Measurements from ENCODE around the gene ARHGAP40. TPM values are rescaled to one million over a fixed set of nuclear protein-coding genes. Genes with fewer than 3 reads are reported as not detected.

ARHGAP40 gene
- total and polyA plus RNA-seq, 2 of the 13 experiments (the other 11 are each of a cell fraction or from before 2014, with no cell fraction given), result 0.75 to 2.1 TPM

- CTCF ChIA-PET (ENCODE audit: low intra/inter-chr PET ratio, low total read pairs), result no interaction called here
- FAIRE-seq, result no peak
Measured at GRCh38 chr20:38620441-38620840, 18.8 kb downstream of the ARHGAP40 start.

GRCh38 chr20:38623061-38623460, 21.5 kb downstream of the ARHGAP40 start:
- no peak for FAIRE-seq

More at GRCh38 chr20:38620441-38620840, 18.8 kb downstream of the ARHGAP40 start:
- Histone ChIP-seq H3K36me3 (replicated peaks in 1 of 2; ENCODE audit: control insufficient read depth in 1 of 2, insufficient read depth in 2 of 2, low read length in 2 of 2) (no peaks in the 10 kb centered on the region), H3K9me3 (ENCODE audit: low read length) (peaks cover 3% of the 10 kb centered on the region; the same call in 1 of the 2 replicates), H4K20me1 (ENCODE audit: insufficient read depth, low read length) (no peaks in the 10 kb centered on the region), H3K9ac (ENCODE audit: insufficient read depth, low read depth, low read length) (no peak overlapping the region), H3K4me3 (replicated peaks in 1 of 3; ENCODE audit: insufficient read depth in 1 of 3, low read depth in 2 of 3, low read length in 3 of 3) (no peak overlapping the region), H3K27me3 (ENCODE audit: control insufficient read depth in 1 of 2, insufficient read depth in 2 of 2, low read length in 2 of 2) (peaks cover 2 to 38% of the 10 kb centered on the region in 2 experiments; a peak in 4 of 5 replicates), H3K79me2 (ENCODE audit: insufficient read depth, low read length) (no peaks in the 10 kb centered on the region), H3K27ac (ENCODE audit: extremely low read length, insufficient read depth, low read length) (no peak overlapping the region), H3K4me1 (ENCODE audit: insufficient read depth, low read length) (peaks cover 10% of the 10 kb centered on the region), H3K4me2 (ENCODE audit: low read depth, low read length) (no peak overlapping the region), H2AFZ (ENCODE audit: low read length) (no peak overlapping the region)
- no TSS peak for BruUV-seq (replicated peaks)
- DNase-seq (ENCODE audit: low spot score), result no peak
- no peak for ATAC-seq
- 61% methylated on average over 9 of the region's 9 CpGs for WGBS (ENCODE audit: low lambda C conversion rate)
- intact Hi-C loops (cut with micrococcal nuclease; ENCODE audit: unreplicated experiment), result no loop called here
- TF ChIP-seq ZEB1 (IDR thresholded peaks at IDR 0.05; ENCODE audit: insufficient replicate concordance, low read depth) (no peak), NR2F1 (CRISPR knock-in tag; IDR thresholded peaks at IDR 0.05) (no peak), ZNF180 (CRISPR knock-in tag; IDR thresholded peaks at IDR 0.05; ENCODE audit: borderline replicate concordance, low read depth) (no peak)
- in situ Hi-C loops (cut with HindIII; ENCODE audit: extremely low pct_ligation_motif_present, low pct_unique_long_range_greater_than_20kb), result no loop called here
- POLR2A ChIA-PET, result no interaction called here

More at GRCh38 chr20:38623061-38623460, 21.5 kb downstream of the ARHGAP40 start:
- no TSS peak for BruUV-seq (replicated peaks)
- Histone ChIP-seq H3K9me3 (ENCODE audit: low read length) (peaks cover 3% of the 10 kb centered on the region; the same call in 1 of the 2 replicates), H3K27ac (ENCODE audit: extremely low read length, insufficient read depth, low read length) (no peak overlapping the region), H3K36me3 (replicated peaks in 1 of 2; ENCODE audit: control insufficient read depth in 1 of 2, insufficient read depth in 2 of 2, low read length in 2 of 2) (no peaks in the 10 kb centered on the region), H3K4me3 (replicated peaks in 1 of 3; ENCODE audit: insufficient read depth in 1 of 3, low read depth in 2 of 3, low read length in 3 of 3) (no peak overlapping the region), H2AFZ (ENCODE audit: low read length) (no peak overlapping the region), H3K79me2 (ENCODE audit: insufficient read depth, low read length) (no peaks in the 10 kb centered on the region), H4K20me1 (ENCODE audit: insufficient read depth, low read length) (no peaks in the 10 kb centered on the region), H3K4me1 (ENCODE audit: insufficient read depth, low read length) (no peaks in the 10 kb centered on the region), H3K4me2 (ENCODE audit: low read depth, low read length) (no peak overlapping the region), H3K27me3 (ENCODE audit: control insufficient read depth in 1 of 2, insufficient read depth in 2 of 2, low read length in 2 of 2) (peaks cover 2 to 30% of the 10 kb centered on the region in 2 experiments; a peak in 4 of 5 replicates), H3K9ac (ENCODE audit: insufficient read depth, low read depth, low read length) (no peak overlapping the region)
- no peak for ATAC-seq
- WGBS (ENCODE audit: low lambda C conversion rate), result 50% methylated on average over 4 of the region's 4 CpGs
- intact Hi-C loops (cut with micrococcal nuclease; ENCODE audit: unreplicated experiment) (no loop called here), in situ Hi-C loops (cut with HindIII; ENCODE audit: extremely low pct_ligation_motif_present, low pct_unique_long_range_greater_than_20kb) (no loop called here)
- ChIA-PET CTCF (ENCODE audit: low intra/inter-chr PET ratio, low total read pairs) (no interaction called here), POLR2A (no interaction called here)
- TF ChIP-seq ZZZ3 (CRISPR knock-in tag; IDR thresholded peaks at IDR 0.05; ENCODE audit: borderline replicate concordance) (no peak), FOXK2 (IDR thresholded peaks at IDR 0.05) (no peak), MIER2 (CRISPR knock-in tag; IDR thresholded peaks at IDR 0.05) (no peak), MYPOP (CRISPR knock-in tag; IDR thresholded peaks at IDR 0.05) (no peak), HNF4A (CRISPR knock-in tag; IDR thresholded peaks at IDR 0.05) (no peak), SIX4 (CRISPR knock-in tag; IDR thresholded peaks at IDR 0.05) (no peak), PAWR (CRISPR knock-in tag; IDR thresholded peaks at IDR 0.05; ENCODE audit: borderline replicate concordance) (no peak), FOXP4 (CRISPR knock-in tag; IDR thresholded peaks at IDR 0.05) (no peak), KLF16 (CRISPR knock-in tag; IDR thresholded peaks at IDR 0.05) (no peak), TRAFD1 (CRISPR knock-in tag; IDR thresholded peaks at IDR 0.05; ENCODE audit: borderline replicate concordance) (no peak), ZFX (CRISPR knock-in tag; IDR thresholded peaks at IDR 0.05; ENCODE audit: low read depth) (no peak), FOXK1 (CRISPR knock-in tag; IDR thresholded peaks at IDR 0.05; ENCODE audit: borderline replicate concordance, low read depth) (no peak)
- DNase-seq (ENCODE audit: low spot score), result no peak
